Tibial artery (tissue), 4 donors: ENCODE measurements around the gene CRAT.

ENCODE experiments used
- DNase-seq, 2 donors: peaks; one replicate each; pipeline ENCODE4 v3.0.0-alpha.2; 2019
- H3K27ac ChIP-seq, 2 donors: fragments of 200-600 bp; sonication (generic) in 1 of 2; 1 replicate in 1 of 2; 2 replicates in 1 of 2; pipeline ENCODE4 v1.5.1; 2018 to 2019; ENCODE audit warnings: mild to moderate bottlenecking in 1 of 2
- H3K27me3 ChIP-seq, 2 donors: fragments of 200-600 bp; sonication (generic) in 1 of 2; one replicate each; pipeline versions ENCODE4 v1.5.1 to v1.6.0; 2016 to 2019
- H3K36me3 ChIP-seq, 3 donors: fragments of 200-600 bp; sonication (generic) in 2 of 3; one replicate each; pipeline ENCODE4 v1.5.1; 2016 to 2019; ENCODE audit warnings: mild to moderate bottlenecking in 2 of 3
- H3K4me1 ChIP-seq, 4 donors: fragments of 200-600 bp; sonication (generic) in 2 of 4; 1 replicate in 3 of 4; 2 replicates in 1 of 4; pipeline ENCODE4 v1.5.1; 2016 to 2019
- H3K4me3 ChIP-seq, 2 donors: fragments of 200-600 bp; sonication (generic) in 1 of 2; 1 replicate in 1 of 2; 2 replicates in 1 of 2; pipeline ENCODE4 v1.5.1; 2018 to 2019; ENCODE audit warnings: mild to moderate bottlenecking in 2 of 2
- H3K9me3 ChIP-seq, 3 donors: fragments of 200-600 bp; sonication (generic) in 1 of 3; one replicate each; pipeline ENCODE4 v1.5.1; 2016 to 2019
- intact Hi-C: fragments of 100-400 bp; cut with DNase I; formaldehyde crosslinking; loops from one replicate; pipeline ENCODE4 v1.15.0; 2023; ENCODE audit warnings: low total_unique reads
- TF ChIP-seq, protein P1 (sequence below), 2 experiments: fragments of 200-600 bp in 1 of 2; fragments of 450-650 bp in 1 of 2; IDR thresholded peaks; one replicate each; pipeline ENCODE4 v1.5.1; 2017 to 2019; ENCODE audit warnings: antibody characterized with exemption in 2 of 2, mild to moderate bottlenecking in 1 of 2, moderate library complexity in 1 of 2

The CRAT gene

DNA sequence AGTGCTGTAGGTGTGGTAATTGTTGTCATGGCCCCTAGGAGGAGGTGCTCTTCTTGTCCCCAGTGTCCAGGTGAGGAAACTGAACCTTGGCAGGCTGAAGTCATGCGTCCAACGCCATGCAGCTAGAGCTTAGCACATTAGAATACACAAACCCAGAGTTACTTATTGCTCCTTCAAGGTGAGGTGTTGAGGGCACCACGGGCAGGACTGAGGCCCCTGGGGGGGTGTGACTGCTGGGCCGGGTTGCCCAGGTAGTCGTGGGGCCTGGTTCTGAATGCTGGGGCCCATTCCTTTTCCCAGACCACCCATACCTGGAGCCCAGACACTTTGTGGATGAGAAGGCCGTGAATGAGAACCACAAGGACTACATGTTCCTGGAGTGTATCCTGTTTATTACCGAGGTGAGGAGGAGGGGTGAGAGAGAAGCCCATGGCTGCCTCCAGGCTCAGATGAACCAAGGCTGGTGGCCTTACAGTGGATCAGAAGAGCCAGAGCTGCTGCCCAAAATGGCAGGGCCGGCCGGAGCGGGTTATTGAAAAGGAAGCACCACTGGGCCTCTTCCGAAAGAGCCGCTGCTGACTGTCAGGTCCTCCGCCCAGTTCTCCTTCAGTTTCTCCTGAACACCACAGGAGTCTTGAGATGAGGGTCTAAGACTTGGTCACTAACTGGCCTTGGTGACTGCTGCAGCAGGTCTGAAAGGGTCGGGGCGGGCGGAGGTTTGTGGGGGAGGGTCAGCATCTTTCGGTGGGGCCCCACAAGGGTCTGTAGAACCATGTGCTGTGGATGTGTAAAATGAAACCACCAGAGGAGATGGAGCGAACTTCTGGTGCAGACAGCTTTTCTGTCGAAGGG, 26.9 kb upstream of the CRAT start:
- intact Hi-C loops: loop anchor here (2.0 kb wide), 1 partner anchor 473 kb away; no protein-coding TSS in a partner anchor
- TF ChIP-seq, protein P1, sequence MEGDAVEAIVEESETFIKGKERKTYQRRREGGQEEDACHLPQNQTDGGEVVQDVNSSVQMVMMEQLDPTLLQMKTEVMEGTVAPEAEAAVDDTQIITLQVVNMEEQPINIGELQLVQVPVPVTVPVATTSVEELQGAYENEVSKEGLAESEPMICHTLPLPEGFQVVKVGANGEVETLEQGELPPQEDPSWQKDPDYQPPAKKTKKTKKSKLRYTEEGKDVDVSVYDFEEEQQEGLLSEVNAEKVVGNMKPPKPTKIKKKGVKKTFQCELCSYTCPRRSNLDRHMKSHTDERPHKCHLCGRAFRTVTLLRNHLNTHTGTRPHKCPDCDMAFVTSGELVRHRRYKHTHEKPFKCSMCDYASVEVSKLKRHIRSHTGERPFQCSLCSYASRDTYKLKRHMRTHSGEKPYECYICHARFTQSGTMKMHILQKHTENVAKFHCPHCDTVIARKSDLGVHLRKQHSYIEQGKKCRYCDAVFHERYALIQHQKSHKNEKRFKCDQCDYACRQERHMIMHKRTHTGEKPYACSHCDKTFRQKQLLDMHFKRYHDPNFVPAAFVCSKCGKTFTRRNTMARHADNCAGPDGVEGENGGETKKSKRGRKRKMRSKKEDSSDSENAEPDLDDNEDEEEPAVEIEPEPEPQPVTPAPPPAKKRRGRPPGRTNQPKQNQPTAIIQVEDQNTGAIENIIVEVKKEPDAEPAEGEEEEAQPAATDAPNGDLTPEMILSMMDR (IDR thresholded peaks at IDR 0.05): no peak
- DNase-seq: no peak
- peak overlapping the region; percentile 91 to 99 for H3K27ac ChIP-seq
- H3K36me3 ChIP-seq: peaks cover 13 to 47% (median 20%) of the 10 kb centered on the region in 3 donors
- peaks cover 8 to 55% (median 52%) of the 10 kb centered on the region in 4 donors for H3K4me1 ChIP-seq
- H3K27me3 ChIP-seq: no peaks in the 10 kb centered on the region
- H3K4me3 ChIP-seq: no peak overlapping the region
- H3K9me3 ChIP-seq: no peaks in the 10 kb centered on the region

DNA sequence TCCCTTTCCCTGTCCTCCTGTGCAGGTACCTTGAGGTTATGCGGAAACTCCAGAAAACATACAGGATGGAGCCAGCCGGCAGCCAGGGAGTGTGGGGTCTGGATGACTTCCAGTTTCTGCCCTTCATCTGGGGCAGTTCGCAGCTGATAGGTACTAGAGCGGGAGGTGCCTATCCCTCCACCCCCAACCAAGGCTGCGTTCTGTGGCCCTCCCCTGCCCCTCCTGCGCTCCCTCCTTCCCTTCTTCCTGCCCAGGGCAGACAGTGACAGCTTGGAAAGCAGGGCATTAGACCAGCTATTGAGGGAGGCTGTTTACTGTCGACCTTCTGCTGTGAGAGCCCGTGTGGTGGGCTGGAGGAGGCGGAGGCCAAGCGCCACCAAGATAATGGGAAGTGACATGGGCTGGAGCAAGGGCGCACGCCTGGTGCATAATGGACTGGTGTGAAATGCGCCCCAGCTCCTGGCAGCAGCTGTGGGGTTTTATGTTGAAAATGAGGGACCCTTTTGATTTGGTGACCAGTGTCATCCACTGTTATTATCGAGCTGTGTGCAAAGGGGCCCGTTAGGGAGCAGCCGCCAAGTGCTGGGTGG, 25.9 kb upstream of the CRAT start:
- peaks cover 13 to 48% (median 20%) of the 10 kb centered on the region in 3 donors for H3K36me3 ChIP-seq
- intact Hi-C loops: no loop called here

DNA sequence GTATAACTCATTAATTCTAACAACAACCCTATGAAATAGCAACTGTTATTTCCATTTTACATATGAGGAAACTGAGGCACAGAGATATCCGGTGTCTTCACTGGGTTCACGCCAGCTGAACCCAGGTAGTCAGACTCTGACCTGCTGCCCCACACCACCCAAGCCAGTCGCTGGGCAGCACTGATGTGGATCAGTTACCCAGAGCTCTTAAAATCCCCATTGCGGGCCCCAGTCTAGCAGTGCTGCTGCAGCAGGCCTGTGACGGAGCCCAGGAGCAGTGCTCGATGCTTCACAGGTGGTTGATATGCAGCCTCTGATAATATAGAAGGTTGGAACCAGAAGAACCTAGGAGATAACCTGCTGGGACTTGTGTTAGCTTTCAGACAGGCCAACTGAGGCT, 24.9 kb upstream of the CRAT start:
- DNase-seq: no peak
- Histone ChIP-seq H3K4me3 (no peak overlapping the region), H3K4me1 (peaks cover 0 to 43% (median 33%) of the 10 kb centered on the region in 4 donors), H3K36me3 (peaks cover 13 to 58% (median 20%) of the 10 kb centered on the region in 3 donors), H3K9me3 (no peaks in the 10 kb centered on the region), H3K27ac (peak overlapping the region in 1 of 2 donors; percentile 27), H3K27me3 (no peaks in the 10 kb centered on the region)
- intact Hi-C loops: no loop called here
- TF ChIP-seq, protein P1 (IDR thresholded peaks at IDR 0.05): no peak

More for the DNA sequence above, 25.9 kb upstream of the CRAT start:
- no peaks in the 10 kb centered on the region for H3K9me3 ChIP-seq
- H3K4me3 ChIP-seq: no peak overlapping the region
- peaks cover 0 to 50% (median 42%) of the 10 kb centered on the region in 4 donors for H3K4me1 ChIP-seq
- DNase-seq: no peak
- no peaks in the 10 kb centered on the region for H3K27me3 ChIP-seq
- TF ChIP-seq, protein P1 (IDR thresholded peaks at IDR 0.05): no peak
- peak overlapping the region; percentile 91 to 99 for H3K27ac ChIP-seq

DNA sequence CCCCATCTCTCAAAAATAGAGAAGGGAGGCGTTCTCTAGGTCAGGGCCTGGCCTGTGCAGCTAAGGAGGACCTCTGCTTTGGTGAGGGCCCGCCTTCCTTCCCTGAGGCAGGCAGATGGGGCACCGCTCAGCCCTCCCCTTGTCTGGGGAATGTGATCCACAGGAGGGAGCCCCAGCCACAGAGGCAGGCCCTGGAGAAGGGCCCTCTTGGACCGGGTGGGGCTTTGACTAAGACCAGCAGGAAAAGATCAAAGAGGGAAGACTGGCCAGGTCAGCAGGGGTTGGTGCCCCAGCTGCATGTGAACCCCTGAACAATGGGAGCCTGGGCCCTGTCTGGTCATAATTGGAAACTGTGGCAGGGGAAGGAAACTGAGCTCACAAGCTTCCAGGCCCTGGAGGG, 22.5 kb upstream of the CRAT start:
- Histone ChIP-seq H3K36me3 (peaks cover 20 to 81% (median 21%) of the 10 kb centered on the region in 3 donors), H3K27ac (no peak overlapping the region), H3K4me1 (peaks cover 0 to 20% (median 13%) of the 10 kb centered on the region in 4 donors), H3K4me3 (no peak overlapping the region), H3K9me3 (no peaks in the 10 kb centered on the region), H3K27me3 (no peaks in the 10 kb centered on the region)
- no peak for DNase-seq
- intact Hi-C loops: no loop called here
- TF ChIP-seq, protein P1 (IDR thresholded peaks at IDR 0.05): no peak

DNA sequence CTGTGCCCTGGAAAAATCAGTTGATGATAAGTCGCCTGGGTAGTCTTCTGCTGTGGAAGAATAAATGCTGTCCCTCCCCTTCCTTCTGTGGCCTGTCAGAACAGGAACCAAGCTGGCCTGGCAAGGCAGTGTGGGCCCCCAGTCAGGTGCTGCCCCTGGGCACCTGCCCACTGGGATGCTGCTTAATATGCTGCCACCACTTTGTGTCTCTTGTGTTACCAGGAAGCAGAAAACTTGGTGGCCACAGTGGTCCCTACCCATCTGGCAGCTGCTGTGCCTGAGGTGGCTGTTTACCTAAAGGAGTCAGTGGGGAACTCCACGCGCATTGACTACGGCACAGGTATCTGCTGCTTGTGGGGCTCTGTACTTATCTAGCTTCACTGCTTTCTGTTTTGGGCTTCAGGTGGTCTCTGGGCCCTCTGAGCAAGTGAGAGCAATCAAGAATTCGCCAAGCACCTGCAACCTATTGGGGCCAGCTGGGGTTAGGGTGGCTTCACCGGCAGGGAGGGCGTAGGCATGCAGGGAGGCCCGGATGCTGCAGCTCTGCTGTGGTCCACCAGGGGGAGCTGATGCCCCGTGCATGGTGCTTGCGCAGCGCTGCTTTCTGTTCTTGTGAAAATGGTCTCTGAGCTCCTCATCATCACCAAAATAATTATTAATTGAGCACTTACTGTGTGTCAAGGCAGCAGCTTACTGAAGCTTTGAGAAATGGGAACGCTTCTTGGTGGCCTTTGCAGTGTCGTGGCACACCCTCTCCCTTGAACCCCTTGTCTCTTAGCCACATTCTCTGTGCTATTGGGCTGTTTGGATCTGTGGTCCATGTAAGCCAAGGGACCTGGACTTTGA, 20.9 kb upstream of the CRAT start:
- no peak overlapping the region for H3K4me3 ChIP-seq
- peak; percentile 77 to 86 for DNase-seq
- TF ChIP-seq, protein P1 (IDR thresholded peaks at IDR 0.05): peak; percentile 98 to 99
- H3K27ac ChIP-seq: peak overlapping the region in 1 of 2 donors; percentile 36
- intact Hi-C loops: no loop called here
- peaks cover 17 to 83% (median 21%) of the 10 kb centered on the region in 3 donors for H3K36me3 ChIP-seq
- peaks cover 0 to 11% (median 2%) of the 10 kb centered on the region in 4 donors for H3K4me1 ChIP-seq
- H3K27me3 ChIP-seq: no peaks in the 10 kb centered on the region
- H3K9me3 ChIP-seq: no peaks in the 10 kb centered on the region
